ENCODE data around the gene SNRPB. TPM values are rescaled to one million over a fixed set of nuclear protein-coding genes. Genes with fewer than 3 reads are reported as not detected.

SNRPB gene
- polyA plus RNA-seq, 2 of the 4 experiments (the other 2 are of a cell fraction): 557 to 676 TPM

DNA sequence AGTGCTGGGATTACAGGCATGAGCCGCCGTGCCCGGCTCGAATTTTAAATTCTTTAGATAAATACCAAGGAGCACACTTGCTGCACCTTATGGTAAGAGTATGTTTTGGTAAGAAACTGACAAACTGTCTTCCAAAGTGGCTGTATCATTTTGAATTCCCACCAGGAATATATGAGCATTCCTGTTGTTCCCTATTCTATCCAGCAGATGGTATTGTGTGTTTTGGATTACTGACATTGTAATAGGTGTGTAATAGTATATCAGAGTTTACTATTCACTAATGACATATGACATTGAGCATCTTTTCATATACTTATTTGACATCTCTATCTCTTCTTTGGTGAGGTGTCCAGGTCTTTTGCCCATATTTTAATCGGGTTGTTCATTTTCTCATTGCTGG is 49.3 kb downstream of the SNRPB start (continued):
- TF ChIP-seq CHD4 (IDR thresholded peaks at IDR 0.05; ENCODE audit: borderline replicate concordance): no peak

DNA sequence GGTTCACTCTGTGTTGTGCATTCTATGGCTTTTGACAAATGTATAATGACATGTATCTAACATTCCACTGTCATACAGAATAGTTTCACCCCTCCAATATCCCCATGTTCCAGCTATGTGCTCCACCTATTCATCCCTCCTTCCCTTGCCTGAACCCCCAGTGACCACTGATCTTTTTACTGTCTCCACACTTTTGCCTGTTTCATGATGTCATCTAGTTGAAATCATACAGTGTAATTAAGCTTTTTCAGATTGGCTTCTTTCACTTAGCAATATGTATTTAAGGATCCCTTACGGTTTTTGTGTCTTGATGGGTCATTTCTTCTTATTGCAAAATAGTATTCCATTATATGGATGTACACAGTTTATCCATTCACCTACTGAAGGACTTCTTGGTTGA is 50.1 kb downstream of the SNRPB start:
- TF ChIP-seq FOSB (CRISPR knock-in tag; IDR thresholded peaks at IDR 0.05): no peak
- no peak for TF ChIP-seq SMC3 (IDR thresholded peaks at IDR 0.05)
- no peak for TF ChIP-seq KDM5A (IDR thresholded peaks at IDR 0.05)
- no peaks in the 10 kb centered on the region for H3K9me3 ChIP-seq
- DNase-seq (ENCODE audit: low read depth in 1 of 2, low spot score in 1 of 2) (no peak), ATAC-seq (no peak), FAIRE-seq (peak; percentile 92)
- POLR2A ChIA-PET: no interaction called here
- H3K27ac ChIP-seq: no peak overlapping the region
- CTCF ChIA-PET: interaction anchor here (0.6 to 4.7 kb wide), 9 partner anchors 9 to 414 kb away, joined by 3 to 24 read pairs (median 4); no protein-coding TSS in a partner anchor
- no peak overlapping the region for H3K4me2 ChIP-seq
- H3K4me1 ChIP-seq: no peaks in the 10 kb centered on the region
- no peak overlapping the region for H3K4me3 ChIP-seq
- WGBS (ENCODE audit: missing lambda C conversion rate): 5% methylated on average over 1 of the region's 1 CpG

DNA sequence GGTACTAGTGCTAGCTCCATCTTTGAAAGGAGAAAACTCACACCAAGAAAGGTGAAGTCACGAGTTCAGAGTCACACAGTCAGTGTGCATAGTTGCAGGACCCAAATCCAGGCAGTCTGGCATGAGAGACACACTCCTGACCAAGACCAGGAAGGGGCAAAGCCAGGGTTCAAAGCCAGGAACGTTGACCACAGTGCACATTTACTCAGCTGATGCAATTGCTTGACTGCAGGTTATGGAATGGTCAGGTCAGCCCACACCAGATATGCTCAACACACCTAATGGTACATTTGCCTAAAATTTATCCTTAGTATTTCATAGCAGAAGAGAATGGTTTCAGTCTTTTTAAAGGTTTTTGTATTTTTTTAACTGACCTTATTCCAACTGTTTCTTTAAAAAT is 52.2 kb downstream of the SNRPB start:
- 0% methylated on average over 2 of the region's 2 CpGs for whole genome bisulfite sequencing (ENCODE audit: missing lambda C conversion rate)
- DNase-seq (ENCODE audit: low read depth in 1 of 2, low spot score in 1 of 2): no peak
- Histone ChIP-seq H3K4me1 (no peaks in the 10 kb centered on the region), H3K4me2 (no peak overlapping the region), H3K27ac (no peak overlapping the region), H3K9me3 (no peaks in the 10 kb centered on the region), H3K4me3 (no peak overlapping the region)
- FAIRE-seq: no peak
- no peak for ATAC-seq
- CTCF ChIA-PET: interaction anchor here (1.0 to 4.7 kb wide), 2 partner anchors 8 to 33 kb away, joined by 5 to 24 read pairs; no protein-coding TSS in a partner anchor
- TF ChIP-seq POLR2AphosphoS2 (conservative IDR thresholded peaks at IDR 0.05; ENCODE audit: low read length): no peak
- TF ChIP-seq PHF8 (IDR thresholded peaks at IDR 0.05; ENCODE audit: borderline replicate concordance, low read depth): no peak
- TF ChIP-seq CHD4 (IDR thresholded peaks at IDR 0.05; ENCODE audit: borderline replicate concordance): no peak
- TF ChIP-seq HOXB13 (CRISPR knock-in tag; IDR thresholded peaks at IDR 0.05; ENCODE audit: low read depth): no peak
- no peak for TF ChIP-seq EHMT2 (IDR thresholded peaks at IDR 0.05; ENCODE audit: low read depth)
- POLR2A ChIA-PET: no interaction called here

DNA sequence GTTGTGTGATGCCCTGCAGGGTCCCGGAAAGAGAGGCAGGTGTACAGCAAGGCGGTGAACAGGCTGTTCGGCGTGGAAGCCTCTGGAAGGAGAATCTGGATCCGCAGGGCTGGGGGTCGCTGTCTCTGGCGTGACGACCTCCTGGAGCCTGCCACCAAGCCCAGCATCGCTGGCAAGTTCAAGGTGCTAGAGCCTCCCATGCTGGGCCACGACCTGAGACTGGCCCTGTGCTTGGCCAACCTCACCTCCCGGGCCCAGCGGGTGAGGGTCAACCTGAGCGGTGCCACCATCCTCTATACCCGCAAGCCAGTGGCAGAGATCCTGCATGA is 53.4 kb downstream of the SNRPB start:
- ATAC-seq (no peak), DNase-seq (ENCODE audit: low read depth in 1 of 2, low spot score in 1 of 2) (no peak), FAIRE-seq (no peak)
- Histone ChIP-seq H3K27ac (no peak overlapping the region), H3K9me3 (no peaks in the 10 kb centered on the region), H3K4me3 (no peak overlapping the region), H3K4me2 (no peak overlapping the region), H3K4me1 (no peaks in the 10 kb centered on the region)
- WGBS (ENCODE audit: missing lambda C conversion rate): 53% methylated on average over 10 of the region's 14 CpGs
- CTCF ChIA-PET: interaction anchor here (0.9 to 1.0 kb wide), 2 partner anchors 13 to 34 kb away, joined by 4 read pairs; no protein-coding TSS in a partner anchor
- TF ChIP-seq SREBF2 (IDR thresholded peaks at IDR 0.05) (no peak), FOXS1 (CRISPR knock-in tag; IDR thresholded peaks at IDR 0.05) (no peak), KDM1A (IDR thresholded peaks at IDR 0.05; ENCODE audit: low read depth) (no peak), HOXB13 (CRISPR knock-in tag; IDR thresholded peaks at IDR 0.05; ENCODE audit: low read depth) (no peak), CHD4 (IDR thresholded peaks at IDR 0.05; ENCODE audit: borderline replicate concordance) (no peak), HDAC2 (IDR thresholded peaks at IDR 0.05) (no peak), EP300 (IDR thresholded peaks at IDR 0.05) (no peak), MYC (IDR thresholded peaks at IDR 0.05; ENCODE audit: borderline replicate concordance, low read length) (no peak)
- POLR2A ChIA-PET: no interaction called here

GRCh38 chr20:2416541-2417212 is 53.9 kb downstream of the SNRPB start:
- no peak overlapping the region for H3K4me3 ChIP-seq
- no peaks in the 10 kb centered on the region for H3K4me1 ChIP-seq
- no peak for ATAC-seq
- TF ChIP-seq RNF2 (IDR thresholded peaks at IDR 0.05; ENCODE audit: borderline replicate concordance, low read depth) (no peak), TFCP2L1 (CRISPR knock-in tag; IDR thresholded peaks at IDR 0.05) (no peak)
- no peak overlapping the region for H3K4me2 ChIP-seq
- ChIA-PET POLR2A (no interaction called here), CTCF (interaction anchor here (0.6 to 1.0 kb wide), 3 partner anchors 10 to 35 kb away, joined by 4 to 5 read pairs (median 4); no protein-coding TSS in a partner anchor)
- H3K9me3 ChIP-seq: no peaks in the 10 kb centered on the region
- no peak overlapping the region for H3K27ac ChIP-seq
- DNase-seq (ENCODE audit: low read depth in 1 of 2, low spot score in 1 of 2): no peak
- FAIRE-seq: no peak
- 48% methylated on average over 6 of the region's 6 CpGs for WGBS (ENCODE audit: missing lambda C conversion rate)

Small RNAs within 50 kb of the gene (small RNA-seq; reads per million reads assigned to genes)
- 0 reads per million in 6 experiments for gene RF00019

Other genes with a start within 250 kb of the SNRPB start
- gene TGM3, start 174.8 kb downstream of the SNRPB start, polyA plus RNA-seq (2011; rRNA removed): 0.14 and 0.24 TPM in 2 replicates
- 0.03 TPM in 1 of 3 replicates, not detected in the others for gene TGM3, start 174.8 kb downstream of the SNRPB start, polyA plus RNA-seq (2017; fragmentation: RNase III; extraction: RNeasy Plus Mini Kit Qiagen cat#74134 plus additional on column Dnase treatment)
- gene TGM6, start 89.9 kb downstream of the SNRPB start, polyA plus RNA-seq (2011; rRNA removed): not detected in 2 replicates
- gene TGM6, start 89.9 kb downstream of the SNRPB start, polyA plus RNA-seq (2017; fragmentation: RNase III; extraction: RNeasy Plus Mini Kit Qiagen cat#74134 plus additional on column Dnase treatment): not detected in 3 replicates
- gene ZNF343, start 38.1 kb upstream of the SNRPB start, polyA plus RNA-seq (2011; rRNA removed): 19.0 and 20.5 TPM in 2 replicates
- gene ZNF343, start 38.1 kb upstream of the SNRPB start, polyA plus RNA-seq (2017; fragmentation: RNase III; extraction: RNeasy Plus Mini Kit Qiagen cat#74134 plus additional on column Dnase treatment): 14.0 to 15.8 TPM (median 14.0 TPM) in 3 replicates
- not detected in 2 replicates for gene TMC2, start 65.8 kb upstream of the SNRPB start, polyA plus RNA-seq (2011; rRNA removed)
- not detected in 3 replicates for gene TMC2, start 65.8 kb upstream of the SNRPB start, polyA plus RNA-seq (2017; fragmentation: RNase III; extraction: RNeasy Plus Mini Kit Qiagen cat#74134 plus additional on column Dnase treatment)
- gene NOP56, start 181.8 kb upstream of the SNRPB start, polyA plus RNA-seq (2011; rRNA removed): 471 and 571 TPM in 2 replicates
- 658 to 761 TPM (median 681 TPM) in 3 replicates for gene NOP56, start 181.8 kb upstream of the SNRPB start, polyA plus RNA-seq (2017; fragmentation: RNase III; extraction: RNeasy Plus Mini Kit Qiagen cat#74134 plus additional on column Dnase treatment)
- gene IDH3B, start 193.4 kb upstream of the SNRPB start, polyA plus RNA-seq (2011; rRNA removed): 188 and 200 TPM in 2 replicates
- gene IDH3B, start 193.4 kb upstream of the SNRPB start, polyA plus RNA-seq (2017; fragmentation: RNase III; extraction: RNeasy Plus Mini Kit Qiagen cat#74134 plus additional on column Dnase treatment): 141 to 154 TPM (median 149 TPM) in 3 replicates
- gene EBF4, start 222.0 kb upstream of the SNRPB start, polyA plus RNA-seq (2011; rRNA removed): 2.2 and 2.9 TPM in 2 replicates
- 1.5 to 3.2 TPM (median 2.8 TPM) in 3 replicates for gene EBF4, start 222.0 kb upstream of the SNRPB start, polyA plus RNA-seq (2017; fragmentation: RNase III; extraction: RNeasy Plus Mini Kit Qiagen cat#74134 plus additional on column Dnase treatment)

All from A549 (cell line).